ENCODE data around the gene PLB1. TPM values are rescaled to one million over a fixed set of nuclear protein-coding genes. Genes with fewer than 3 reads are reported as not detected.

Gene PLB1
- polyA plus RNA-seq, 1 experiment = 0.38 TPM

GRCh38 chr2:28628506-28628905, 132.6 kb downstream of the PLB1 start:
- Histone ChIP-seq H3K4me3 (ENCODE audit: low read depth, low read length) (no peak overlapping the region), H3K36me3 (ENCODE audit: control insufficient read depth, insufficient read depth, low read length) (no peaks in the 10 kb centered on the region), H3K27me3 (ENCODE audit: control insufficient read depth, insufficient read depth, low read length) (no peaks in the 10 kb centered on the region)
- ChIA-PET POLR2A (no interaction called here), CTCF (no interaction called here)
- TF ChIP-seq CTCF (IDR thresholded peaks at IDR 0.05; ENCODE audit: insufficient read depth, low read depth, low read length) = no peak
- DNase-seq (ENCODE audit: low read depth) = no peak

GRCh38 chr2:28628987-28629386, 133.1 kb downstream of the PLB1 start:
- H3K36me3 ChIP-seq (ENCODE audit: control insufficient read depth, insufficient read depth, low read length) = no peaks in the 10 kb centered on the region
- no peak overlapping the region for H3K4me3 ChIP-seq (ENCODE audit: low read depth, low read length)
- DNase-seq (ENCODE audit: low read depth) = no peak
- no peaks in the 10 kb centered on the region for H3K27me3 ChIP-seq (ENCODE audit: control insufficient read depth, insufficient read depth, low read length)
- ChIA-PET POLR2A (no interaction called here), CTCF (interaction anchor here (1.1 kb wide), 1 partner anchor 16 kb away, joined by 3 read pairs; no protein-coding TSS in a partner anchor)
- no peak for TF ChIP-seq CTCF (IDR thresholded peaks at IDR 0.05; ENCODE audit: insufficient read depth, low read depth, low read length)

- Histone ChIP-seq H3K36me3 (ENCODE audit: control insufficient read depth, insufficient read depth, low read length) (no peaks in the 10 kb centered on the region), H3K27me3 (ENCODE audit: control insufficient read depth, insufficient read depth, low read length) (no peaks in the 10 kb centered on the region), H3K4me3 (ENCODE audit: low read depth, low read length) (no peak overlapping the region)
- no peak for DNase-seq (ENCODE audit: low read depth)
- TF ChIP-seq CTCF (IDR thresholded peaks at IDR 0.05; ENCODE audit: insufficient read depth, low read depth, low read length) = no peak
- ChIA-PET CTCF (interaction anchor here (1.1 kb wide), 1 partner anchor 15 kb away, joined by 3 read pairs; no protein-coding TSS in a partner anchor), POLR2A (no interaction called here)
Observed at GRCh38 chr2:28629910-28630309, 134.1 kb downstream of the PLB1 start.

GRCh38 chr2:28630341-28630740, 134.5 kb downstream of the PLB1 start:
- no peak for TF ChIP-seq CTCF (IDR thresholded peaks at IDR 0.05; ENCODE audit: insufficient read depth, low read depth, low read length)
- Histone ChIP-seq H3K4me3 (ENCODE audit: low read depth, low read length) (no peak overlapping the region), H3K27me3 (ENCODE audit: control insufficient read depth, insufficient read depth, low read length) (no peaks in the 10 kb centered on the region), H3K36me3 (ENCODE audit: control insufficient read depth, insufficient read depth, low read length) (no peaks in the 10 kb centered on the region)
- CTCF ChIA-PET = interaction anchor here (1.1 kb wide), 1 partner anchor 14 kb away, joined by 3 read pairs; no protein-coding TSS in a partner anchor
- POLR2A ChIA-PET = no interaction called here
- no peak for DNase-seq (ENCODE audit: low read depth)

GRCh38 chr2:28631514-28632206, 135.8 kb downstream of the PLB1 start:
- no peak overlapping the region for H3K4me3 ChIP-seq (ENCODE audit: low read depth, low read length)
- H3K36me3 ChIP-seq (ENCODE audit: control insufficient read depth, insufficient read depth, low read length) = no peaks in the 10 kb centered on the region
- ChIA-PET POLR2A (no interaction called here), CTCF (interaction anchor here (1.8 kb wide), 1 partner anchor 37 kb away, joined by 5 read pairs; no protein-coding TSS in a partner anchor)
- TF ChIP-seq CTCF (IDR thresholded peaks at IDR 0.05; ENCODE audit: insufficient read depth, low read depth, low read length) = no peak
- no peak for DNase-seq (ENCODE audit: low read depth)
- H3K27me3 ChIP-seq (ENCODE audit: control insufficient read depth, insufficient read depth, low read length) = no peaks in the 10 kb centered on the region
